ENCODE measurements around the gene CNBP. TPM values are rescaled to one million over a fixed set of nuclear protein-coding genes. Genes with fewer than 3 reads are reported as not detected.
A peak's percentile ranks its signal among the peaks of the same experiment; 100 is the strongest.
"Not testable (repeated sequence)": the region's sequence is repeated elsewhere in the genome, so short reads cannot be mapped to it uniquely, and the experiment has no call there.

Gene CNBP
- total RNA-seq, 6 donors from 2014 or later, result 185 to 426 (median 312) TPM

DNA sequence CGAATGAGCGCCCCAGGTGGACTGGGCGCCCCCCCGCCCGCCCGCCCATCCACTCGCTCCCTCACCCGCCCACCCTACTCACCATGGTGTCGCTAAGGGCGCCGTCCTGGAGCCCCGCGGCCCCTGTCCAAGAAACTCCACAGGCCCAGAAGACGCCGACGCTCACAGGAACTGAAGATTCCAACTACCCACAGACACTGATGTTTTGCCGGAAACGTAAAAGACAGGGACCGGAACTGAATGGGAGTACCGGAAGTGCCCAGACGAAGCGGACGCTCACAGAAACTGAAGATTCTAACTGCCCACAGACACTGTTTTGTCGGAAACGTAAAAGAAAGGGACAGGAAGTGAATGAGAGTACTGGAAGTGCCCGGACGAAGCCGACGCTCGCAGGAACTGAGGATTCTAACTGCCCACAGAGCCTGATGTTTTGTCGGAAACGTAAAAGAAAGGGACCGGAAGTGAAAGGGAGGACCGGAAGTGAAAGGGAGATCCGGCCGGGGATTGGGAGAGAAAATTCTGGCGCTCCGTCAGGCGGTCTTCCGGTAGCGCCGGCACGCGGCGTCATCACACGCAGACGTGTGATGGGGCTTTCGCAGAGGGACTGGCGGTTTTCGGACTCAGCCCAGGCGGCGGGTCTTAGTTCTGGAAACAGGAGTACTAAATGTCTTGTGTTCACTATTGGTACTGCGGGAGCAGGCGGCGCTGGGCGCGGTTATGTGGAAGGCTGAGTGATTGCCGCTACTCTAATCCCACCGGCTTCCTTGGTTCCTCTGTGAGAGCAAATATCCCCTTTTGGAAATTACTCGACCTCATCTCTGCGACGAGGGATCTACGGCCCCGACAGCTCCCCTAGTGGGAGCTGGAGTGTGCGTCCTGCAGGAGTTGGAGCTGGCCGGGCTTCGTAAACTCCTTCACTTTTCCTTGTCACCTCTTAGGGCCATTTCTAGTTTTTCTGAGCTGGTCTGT is 22.5 kb downstream of the CNBP start, which contains the start of gene ISY1:
Gene ISY1 (minus strand): TSS at position 173 of the 969 bp plus-strand sequence. CDS start 88 bp downstream, at position 85.
- peak; percentile 94 to 97 for ATAC-seq (ENCODE audit: low FRiP score in 2 of 2)
- Histone ChIP-seq H3K4me3 (peak within 1 kb of the TSS; percentile 56 to 92 (median 80)), H3K9me3 (no peaks in the 10 kb centered on the region), H3K27ac (peak within 1 kb of the TSS; percentile 88 to 98 (median 94)), H3K36me3 (peaks cover 10 to 43% (median 22%) of the 10 kb centered on the region in 4 donors), H3K27me3 (no peaks in the 10 kb centered on the region), H3K4me1 (peaks cover 18 to 23% (median 19%) of the 10 kb centered on the region in 4 donors)
- peak in 2 of 4 donors; percentile 84 to 87 for TF ChIP-seq POLR2A (IDR thresholded peaks at IDR 0.05)
- TF ChIP-seq, protein P1, sequence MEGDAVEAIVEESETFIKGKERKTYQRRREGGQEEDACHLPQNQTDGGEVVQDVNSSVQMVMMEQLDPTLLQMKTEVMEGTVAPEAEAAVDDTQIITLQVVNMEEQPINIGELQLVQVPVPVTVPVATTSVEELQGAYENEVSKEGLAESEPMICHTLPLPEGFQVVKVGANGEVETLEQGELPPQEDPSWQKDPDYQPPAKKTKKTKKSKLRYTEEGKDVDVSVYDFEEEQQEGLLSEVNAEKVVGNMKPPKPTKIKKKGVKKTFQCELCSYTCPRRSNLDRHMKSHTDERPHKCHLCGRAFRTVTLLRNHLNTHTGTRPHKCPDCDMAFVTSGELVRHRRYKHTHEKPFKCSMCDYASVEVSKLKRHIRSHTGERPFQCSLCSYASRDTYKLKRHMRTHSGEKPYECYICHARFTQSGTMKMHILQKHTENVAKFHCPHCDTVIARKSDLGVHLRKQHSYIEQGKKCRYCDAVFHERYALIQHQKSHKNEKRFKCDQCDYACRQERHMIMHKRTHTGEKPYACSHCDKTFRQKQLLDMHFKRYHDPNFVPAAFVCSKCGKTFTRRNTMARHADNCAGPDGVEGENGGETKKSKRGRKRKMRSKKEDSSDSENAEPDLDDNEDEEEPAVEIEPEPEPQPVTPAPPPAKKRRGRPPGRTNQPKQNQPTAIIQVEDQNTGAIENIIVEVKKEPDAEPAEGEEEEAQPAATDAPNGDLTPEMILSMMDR (IDR thresholded peaks at IDR 0.05), result peak; percentile 58 to 88 (median 72)
- peak in 1 of 4 donors; percentile 48 for TF ChIP-seq EP300 (IDR thresholded peaks at IDR 0.05)
- peak; percentile 91 for TF ChIP-seq POLR2AphosphoS5 (IDR thresholded peaks at IDR 0.05)
- DNase-seq, result peak; percentile 84 to 95
- 0% methylated on average over 49 to 67 of the region's 67 CpGs for WGBS, 2 donors

DNA sequence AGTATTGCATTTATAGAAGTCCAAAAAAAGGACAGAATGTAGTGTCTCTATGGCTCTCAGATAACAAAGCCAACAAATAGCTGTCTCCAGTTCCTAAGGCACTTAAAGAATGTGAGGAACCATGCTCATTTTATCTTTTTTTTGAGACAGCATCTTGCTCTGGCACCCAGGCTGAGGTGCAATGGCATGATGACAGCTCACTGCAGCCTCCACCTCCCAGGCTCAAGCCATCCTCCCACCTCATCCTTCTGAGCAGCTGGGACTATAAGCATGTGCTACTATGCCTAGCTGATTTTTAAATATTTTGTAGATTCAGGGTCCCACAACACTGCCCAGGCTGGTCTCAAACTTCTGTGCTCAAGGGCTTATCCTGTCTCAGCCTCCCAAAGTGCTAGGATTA is 38.9 kb downstream of the CNBP start:
- DNase-seq (no peak), ATAC-seq (ENCODE audit: low FRiP score in 2 of 2) (no peak)
- Histone ChIP-seq H3K9me3 (no peaks in the 10 kb centered on the region), H3K4me1 (no peaks in the 10 kb centered on the region), H3K27ac (no peak overlapping the region), H3K36me3 (peaks cover 8 to 75% (median 35%) of the 10 kb centered on the region in 4 donors), H3K4me3 (no peak overlapping the region), H3K27me3 (no peaks in the 10 kb centered on the region)
- TF ChIP-seq EP300 (IDR thresholded peaks at IDR 0.05), result no peak
- TF ChIP-seq POLR2AphosphoS5 (IDR thresholded peaks at IDR 0.05), result no peak
- TF ChIP-seq, protein P1 (IDR thresholded peaks at IDR 0.05), result no peak
- no peak for TF ChIP-seq POLR2A (IDR thresholded peaks at IDR 0.05)

GRCh38 chr3:129141011-129141410 is 42.7 kb downstream of the CNBP start:
- H3K27ac ChIP-seq; H3K4me3 ChIP-seq; ATAC-seq (ENCODE audit: low FRiP score in 2 of 2); H3K4me1 ChIP-seq; DNase-seq; H3K9me3 ChIP-seq; H3K27me3 ChIP-seq: not testable (repeated sequence)
- peaks cover 16 to 94% (median 67%) of the 10 kb centered on the region in 4 donors for H3K36me3 ChIP-seq
- WGBS, 2 donors, result 94% methylated on average over 5 of the region's 5 CpGs

GRCh38 chr3:129139911-129140310 is 43.8 kb downstream of the CNBP start:
- no peaks in the 10 kb centered on the region for H3K4me1 ChIP-seq

DNA sequence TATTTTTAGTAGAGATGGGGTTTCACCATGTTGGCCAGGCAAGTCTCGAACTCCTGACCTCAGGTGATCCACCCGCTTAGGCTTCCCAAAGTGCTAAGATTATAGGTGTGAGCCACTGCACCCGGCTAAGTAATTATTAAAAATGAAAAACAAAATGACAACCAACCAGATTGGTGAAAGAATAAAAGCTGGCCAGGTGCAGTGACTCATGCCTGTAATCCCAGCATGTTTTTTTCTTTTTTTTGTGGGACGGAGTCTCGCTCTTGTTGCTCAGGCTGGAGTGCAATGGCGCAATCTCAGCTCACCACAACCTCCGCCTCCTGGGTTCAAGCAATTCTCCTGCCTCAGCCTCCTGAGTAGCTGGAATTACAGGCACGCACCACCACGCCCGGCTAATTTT is 47.4 kb downstream of the CNBP start:
- H3K27me3 ChIP-seq; DNase-seq; H3K27ac ChIP-seq; H3K4me1 ChIP-seq; ATAC-seq (ENCODE audit: low FRiP score in 2 of 2); H3K9me3 ChIP-seq; H3K4me3 ChIP-seq: not testable (repeated sequence)
- H3K36me3 ChIP-seq, result peaks cover 39 to 98% (median 82%) of the 10 kb centered on the region in 4 donors
- WGBS, 2 donors, result 84 to 97% methylated on average over 10 of the region's 10 CpGs

More at GRCh38 chr3:129139911-129140310, 43.8 kb downstream of the CNBP start:
- Histone ChIP-seq H3K36me3 (peaks cover 13 to 94% (median 65%) of the 10 kb centered on the region in 4 donors), H3K4me3 (no peak overlapping the region), H3K27ac (no peak overlapping the region), H3K27me3 (no peaks in the 10 kb centered on the region), H3K9me3 (no peaks in the 10 kb centered on the region)
- 74 to 81% methylated on average over 1 of the region's 1 CpG for WGBS, 2 donors
- TF ChIP-seq, protein P1 (IDR thresholded peaks at IDR 0.05), result no peak
- TF ChIP-seq EP300 (IDR thresholded peaks at IDR 0.05) (no peak), POLR2AphosphoS5 (IDR thresholded peaks at IDR 0.05) (no peak), POLR2A (IDR thresholded peaks at IDR 0.05) (no peak)
- ATAC-seq (ENCODE audit: low FRiP score in 2 of 2) (no peak), DNase-seq (no peak)
